Measurements from ENCODE around the gene GLT6D1. TPM values are rescaled to one million over a fixed set of nuclear protein-coding genes. Genes with fewer than 3 reads are reported as not detected.

GLT6D1 gene
- total and polyA plus RNA-seq, 2 donors (not counting 3 experiments of a cell fraction or from before 2014, with no cell fraction given): not detected

GRCh38 chr9:135582966-135583687 is 56.2 kb downstream of the GLT6D1 start:
- FAIRE-seq: no peak
- H2AFZ ChIP-seq (ENCODE audit: low read depth, low read length): no peak overlapping the region
- H3K9ac ChIP-seq (replicated peaks; ENCODE audit: extremely low read depth, insufficient read depth, low read length): no peak overlapping the region
- no peak for DNase-seq (ENCODE audit: low read depth, low spot score)
- ChIA-PET POLR2A (no interaction called here), CTCF (no interaction called here)
- no peak overlapping the region for H3K4me3 ChIP-seq (replicated peaks in 1 of 3; ENCODE audit: insufficient read depth in 1 of 3, low read depth in 1 of 3, low read length in 3 of 3)
- intact Hi-C loops (cut with micrococcal nuclease) (no loop called here), dilution Hi-C loops (cut with MboI; ENCODE audit: extremely low pct_ligation_motif_present, low sequenced_read_pairs) (no loop called here)
- no peaks in the 10 kb centered on the region for H4K20me1 ChIP-seq (replicated peaks; ENCODE audit: control insufficient read depth, extremely low read depth, insufficient read depth, low read length)
- no peak overlapping the region for H3K4me2 ChIP-seq (ENCODE audit: insufficient read depth, low read length)
- H3K36me3 ChIP-seq (ENCODE audit: control insufficient read depth in 2 of 2, extremely low read depth in 1 of 2, insufficient read depth in 2 of 2, low read length in 2 of 2): no peaks in the 10 kb centered on the region
- no peaks in the 10 kb centered on the region for H3K27me3 ChIP-seq (ENCODE audit: control insufficient read depth in 2 of 2, insufficient read depth in 2 of 2, low read length in 2 of 2)
- H3K27ac ChIP-seq (ENCODE audit: insufficient read depth, low read depth, low read length): no peak overlapping the region
- no peaks in the 10 kb centered on the region for H3K9me1 ChIP-seq (replicated peaks; ENCODE audit: control insufficient read depth, extremely low read depth, insufficient read depth, low read length)
- H3K9me3 ChIP-seq (replicated peaks; ENCODE audit: control insufficient read depth, insufficient read depth, low read length): no peaks in the 10 kb centered on the region
- TF ChIP-seq JUN (IDR thresholded peaks at IDR 0.05; ENCODE audit: borderline replicate concordance, insufficient read depth, insufficient read length, low read depth) (no peak), GATA2 (IDR thresholded peaks at IDR 0.05; ENCODE audit: insufficient read depth, insufficient read length, low read depth, low read length) (no peak), MAX (IDR thresholded peaks at IDR 0.05; ENCODE audit: insufficient read depth, insufficient read length) (no peak), MYC (IDR thresholded peaks at IDR 0.05; ENCODE audit: low read depth, low read length) (no peak), POLR2AphosphoS5 (IDR thresholded peaks at IDR 0.05; ENCODE audit: insufficient read depth, low read depth, low read length) (no peak), EZH2 (IDR thresholded peaks at IDR 0.05; ENCODE audit: borderline replicate concordance, low read depth, low read length, severe bottlenecking) (no peak), POLR2A (IDR thresholded peaks at IDR 0.05; ENCODE audit: low read depth, low read length) (no peak), CTCF (IDR thresholded peaks at IDR 0.05; ENCODE audit: extremely low read depth in 1 of 2, insufficient read depth in 1 of 2, low read depth in 1 of 2, low read length in 2 of 2) (no peak), FOS (IDR thresholded peaks at IDR 0.05; ENCODE audit: borderline replicate concordance, insufficient read depth, low read length) (no peak)
- H3K4me1 ChIP-seq (ENCODE audit: control insufficient read depth, extremely low read depth, insufficient read depth, low read length): peaks cover 6% of the 10 kb centered on the region
- no peaks in the 10 kb centered on the region for H3K79me2 ChIP-seq (ENCODE audit: control insufficient read depth, insufficient read depth, low read length)
- BruUV-seq (replicated peaks): no TSS peak
